Sigmoid colon (tissue), 3 donors: ENCODE data around the gene SLC39A11.

Experiments used
- CTCF ChIP-seq, 4 experiments: fragments of 450-650 bp in 3 of 4; fragments of 200-600 bp in 1 of 4; IDR thresholded peaks; one replicate each; pipeline ENCODE4 v1.5.1; 2016 to 2019; ENCODE audit warnings: antibody characterized with exemption in 4 of 4, mild to moderate bottlenecking in 3 of 4, moderate library complexity in 2 of 4
- POLR2A ChIP-seq, 2 donors: fragments of 450-650 bp; IDR thresholded peaks; one replicate each; pipeline ENCODE4 v1.6.1; 2016; ENCODE audit warnings: antibody characterized with exemption in 2 of 2, mild to moderate bottlenecking in 2 of 2, moderate library complexity in 2 of 2

GRCh38 chr17:73105431-73105830 lies 12.9 kb upstream of the SLC39A11 start:
- TF ChIP-seq CTCF (IDR thresholded peaks at IDR 0.05) (no peak), POLR2A (IDR thresholded peaks at IDR 0.05) (no peak)
